Measurements from ENCODE around the gene SETD6.
A peak's percentile ranks its signal among the peaks of the same experiment; 100 is the strongest.

SETD6 gene

GRCh38 chr16:58493756-58494431 lies 21.4 kb upstream of the SETD6 start:
- no peak for DNase-seq (ENCODE audit: low read depth, low spot score)

GRCh38 chr16:58494981-58495520 lies 20.3 kb upstream of the SETD6 start:
- peak; percentile 35 for DNase-seq (ENCODE audit: low read depth, low spot score)

DNA sequence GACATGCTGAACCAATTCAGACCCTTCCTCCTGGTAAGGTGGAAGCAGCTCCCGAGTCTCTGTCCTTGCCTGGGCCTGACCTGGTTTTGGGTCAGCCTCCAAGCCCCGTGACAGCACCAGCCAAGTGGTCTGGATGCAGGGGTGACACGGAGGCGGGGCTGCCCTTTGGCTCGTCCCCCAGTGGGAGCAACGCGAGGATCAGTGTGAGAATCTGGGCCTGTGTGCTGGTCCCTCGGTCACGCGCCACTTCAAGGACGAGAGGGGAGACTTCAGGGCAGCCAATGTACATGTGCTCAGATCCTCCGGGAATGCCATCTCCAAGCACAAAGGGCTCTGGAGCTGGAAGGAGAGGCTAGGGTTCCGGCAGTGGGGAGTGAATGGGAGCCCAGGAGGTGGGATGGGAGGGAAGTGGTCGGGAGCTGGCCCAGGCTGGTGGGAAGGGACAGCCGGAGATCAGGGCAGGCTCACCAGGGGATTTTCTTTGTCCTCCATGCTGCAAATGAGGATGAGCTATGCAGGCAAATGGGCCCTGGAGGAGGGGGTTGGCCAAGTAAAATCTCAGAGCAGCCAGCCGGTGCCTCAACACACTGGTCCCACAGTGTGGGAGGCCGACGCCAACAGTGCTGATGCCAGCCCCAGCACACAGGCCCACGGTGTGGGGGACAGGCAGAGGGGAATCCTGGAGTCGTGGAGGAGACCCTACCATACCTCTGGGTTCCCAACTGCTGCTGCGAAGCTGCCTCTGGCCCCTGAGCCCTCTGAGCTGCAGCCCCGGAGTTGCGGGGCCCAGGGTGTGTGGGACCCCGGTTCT lies 19.6 kb upstream of the SETD6 start:
- no peak for DNase-seq (ENCODE audit: low read depth, low spot score)

GRCh38 chr16:58497468-58497867 lies 17.8 kb upstream of the SETD6 start:
- DNase-seq (ENCODE audit: low read depth, low spot score) = no peak

- no peak for DNase-seq (ENCODE audit: low read depth, low spot score)
These were observed 17.4 kb upstream of the SETD6 start for GRCh38 chr16:58497935-58498334.

DNA sequence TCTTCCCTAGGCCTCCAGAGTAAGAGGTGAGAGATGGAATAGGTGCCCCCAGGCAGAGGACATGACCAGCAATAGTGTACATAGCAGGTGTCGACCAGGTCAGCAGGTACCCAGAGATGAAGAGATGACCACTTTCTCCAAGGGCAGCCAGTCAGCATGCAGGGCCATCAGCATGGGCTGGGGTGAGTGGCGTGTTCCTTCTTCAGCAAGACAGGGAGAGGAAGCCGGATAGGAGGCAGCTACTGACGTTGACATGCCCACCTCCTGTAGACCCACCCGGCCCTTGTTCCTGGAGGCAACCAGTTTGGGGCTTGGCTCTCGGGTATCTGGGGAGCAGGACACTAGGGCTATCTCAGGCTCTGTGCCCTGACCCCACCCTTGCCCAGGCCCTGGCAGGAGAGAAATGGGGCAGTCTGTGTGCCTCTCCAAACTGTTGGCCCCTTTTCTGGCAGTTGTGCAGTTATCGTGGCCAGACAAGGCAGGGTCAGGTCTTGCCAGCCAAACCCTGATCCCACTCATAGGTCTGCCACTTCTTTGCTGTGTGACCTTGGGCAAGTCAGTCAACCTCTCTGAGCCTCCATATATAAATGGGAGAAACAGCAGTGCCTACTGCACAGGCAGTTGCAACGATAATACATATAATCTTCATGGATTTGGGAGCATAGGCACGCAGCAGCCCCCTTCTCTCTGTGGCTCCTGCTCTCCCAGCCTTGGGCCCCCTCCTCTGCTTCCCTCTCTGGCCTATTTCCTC lies 16.8 kb upstream of the SETD6 start:
- DNase-seq (ENCODE audit: low read depth, low spot score) = no peak

DNA sequence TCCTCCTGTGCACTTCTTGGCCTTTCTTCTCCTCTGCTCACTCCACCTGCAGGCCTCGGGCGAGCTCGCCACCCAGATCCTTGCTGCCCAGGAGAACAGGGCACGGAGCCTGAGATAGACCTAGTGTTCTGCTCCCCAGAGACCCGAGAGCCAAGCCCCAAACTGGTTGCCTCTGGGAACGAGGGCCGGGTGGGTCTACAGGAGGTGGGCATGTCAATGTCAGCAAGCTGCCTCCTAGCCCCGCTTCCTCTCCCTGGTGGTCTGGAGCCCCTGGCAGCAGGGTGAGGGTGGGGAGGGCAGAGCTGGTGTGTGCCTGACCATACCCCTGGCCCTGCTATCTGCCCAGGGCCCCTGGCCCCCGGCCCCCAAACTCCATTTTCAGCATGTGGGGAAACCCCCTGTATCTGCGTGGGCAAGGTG lies 16.2 kb upstream of the SETD6 start:
- DNase-seq (ENCODE audit: low read depth, low spot score) = no peak

DNA sequence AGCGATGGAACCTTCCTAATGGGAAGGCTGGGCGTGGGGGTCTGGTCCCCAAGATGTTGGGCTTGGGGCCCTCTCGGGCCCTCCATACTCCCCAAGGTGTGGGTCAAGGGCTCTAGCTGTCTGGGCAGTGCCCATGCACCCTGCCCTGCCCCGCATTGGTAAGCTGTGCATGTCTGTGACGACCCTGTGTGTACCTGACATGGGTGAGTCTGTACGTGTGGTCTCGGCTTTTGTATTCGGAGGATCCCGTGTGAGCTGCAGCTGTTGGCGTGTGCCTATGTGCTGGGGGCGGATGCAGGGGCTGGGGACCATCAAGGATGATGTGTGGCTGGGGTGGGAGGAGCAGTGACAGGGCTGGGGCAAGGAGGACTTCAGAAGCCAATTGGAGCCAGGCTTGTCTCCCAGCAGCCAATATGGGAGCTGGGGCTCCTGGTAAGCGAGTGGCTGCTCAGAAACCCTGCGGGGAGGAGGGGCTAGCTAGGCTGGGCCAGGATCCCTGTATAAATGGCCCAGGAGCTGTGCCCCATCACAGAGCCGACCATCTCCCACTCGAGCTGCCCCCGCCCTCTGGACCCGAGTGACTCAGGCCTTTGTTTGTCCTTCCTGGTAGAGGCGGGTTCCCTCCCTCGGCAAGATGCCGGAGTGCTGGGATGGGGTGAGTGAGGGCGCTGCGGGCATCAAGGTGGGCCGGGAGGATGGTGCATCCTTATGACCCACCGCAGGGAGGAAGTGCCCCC lies 15.5 kb upstream of the SETD6 start, which contains the start of gene NDRG4:
NDRG4 (plus strand) TSS at position 529 of the 737 bp plus-strand sequence; CDS start at position 635, 106 bp downstream.
- no peak for DNase-seq (ENCODE audit: low read depth, low spot score)

GRCh38 chr16:58500430-58501241 lies 14.7 kb upstream of the SETD6 start:
- DNase-seq (ENCODE audit: low read depth, low spot score) = no peak

GRCh38 chr16:58501242-58502131 lies 13.8 kb upstream of the SETD6 start:
- DNase-seq (ENCODE audit: low read depth, low spot score) = no peak

- no peak for DNase-seq (ENCODE audit: low read depth, low spot score)
These were observed 12.9 kb upstream of the SETD6 start for GRCh38 chr16:58502217-58502921.

GRCh38 chr16:58503166-58503862 lies 12.0 kb upstream of the SETD6 start:
- DNase-seq (ENCODE audit: low read depth, low spot score) = no peak

DNA sequence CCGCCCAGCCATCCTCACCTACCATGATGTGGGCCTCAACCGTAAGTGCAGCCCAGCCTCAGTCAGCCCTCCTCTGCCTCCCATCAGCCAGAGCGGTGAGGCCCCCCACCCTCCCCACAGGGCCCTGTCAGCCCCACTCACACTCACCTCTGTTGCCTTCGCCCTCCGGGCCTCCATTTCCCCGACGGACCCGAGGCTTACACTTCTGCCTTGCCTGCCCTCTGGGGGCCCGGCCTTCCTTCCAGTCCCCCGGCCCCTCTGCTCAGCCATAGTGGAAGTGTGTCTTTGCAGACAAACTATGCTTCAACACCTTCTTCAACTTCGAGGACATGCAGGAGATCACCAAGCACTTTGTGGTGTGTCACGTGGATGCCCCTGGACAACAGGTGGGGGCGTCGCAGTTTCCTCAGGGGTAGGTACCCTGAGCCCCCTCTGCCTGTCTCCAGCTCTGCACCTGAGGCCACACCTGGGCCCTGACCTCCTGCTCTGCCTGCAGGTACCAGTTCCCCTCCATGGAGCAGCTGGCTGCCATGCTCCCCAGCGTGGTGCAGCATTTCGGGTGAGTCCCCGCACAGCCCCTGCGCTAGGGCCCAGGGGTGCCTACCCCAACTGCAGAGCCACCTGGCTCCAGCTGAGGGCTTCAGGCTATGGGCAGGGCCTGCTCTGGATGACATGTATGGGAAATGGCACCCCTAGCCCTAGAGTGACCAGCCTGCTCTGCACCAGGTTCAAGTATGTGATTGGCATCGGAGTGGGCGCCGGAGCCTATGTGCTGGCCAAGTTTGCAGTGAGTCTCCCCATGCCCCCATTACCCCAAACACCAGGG lies 11.2 kb upstream of the SETD6 start:
- no peak for DNase-seq (ENCODE audit: low read depth, low spot score)

- no peak for DNase-seq (ENCODE audit: low read depth, low spot score)
These were observed 8.8 kb upstream of the SETD6 start for GRCh38 chr16:58506241-58507194.

DNA sequence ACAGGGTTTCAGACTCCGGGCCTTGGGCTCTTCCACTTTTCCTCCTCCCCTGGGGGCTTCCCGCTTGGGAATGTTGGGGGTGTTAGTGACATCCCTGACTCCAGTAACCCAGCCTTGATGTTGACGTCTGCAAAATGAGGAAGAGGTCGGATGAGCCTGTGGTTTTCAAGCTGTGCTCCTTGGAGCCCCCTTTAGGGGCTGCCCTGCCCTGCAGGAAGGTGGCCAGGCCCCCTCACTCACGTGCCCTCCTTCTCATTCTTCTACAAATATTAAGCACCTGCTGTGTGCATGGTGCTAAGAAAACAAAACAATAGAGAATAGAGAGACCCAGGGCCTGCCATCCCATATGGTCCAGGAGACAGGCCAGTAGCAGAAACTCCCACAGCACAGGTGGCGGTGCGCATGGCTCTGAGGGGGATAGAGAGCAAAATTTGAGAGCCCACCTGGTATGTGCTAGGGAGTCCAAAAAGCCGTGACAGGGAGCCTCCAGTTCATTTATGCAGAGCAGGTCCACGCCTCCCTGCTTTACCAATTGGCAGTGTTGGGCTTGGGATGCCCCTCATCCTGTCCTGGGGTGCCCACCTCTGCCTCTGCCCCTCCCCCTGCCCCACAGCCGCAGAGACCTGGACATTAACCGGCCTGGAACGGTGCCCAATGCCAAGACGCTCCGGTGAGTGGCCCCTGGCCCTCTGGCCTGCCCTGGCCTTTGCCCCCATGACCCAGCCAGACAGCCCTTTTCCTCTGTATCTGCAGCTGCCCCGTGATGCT lies 7.9 kb upstream of the SETD6 start:
- DNase-seq (ENCODE audit: low read depth, low spot score) = no peak
